ENCODE results near the gene SDR9C7. TPM values are rescaled to one million over a fixed set of nuclear protein-coding genes. Genes with fewer than 3 reads are reported as not detected.

SDR9C7 gene
- total and polyA plus RNA-seq, 2 donors (not counting 1 experiment from before 2014, with no cell fraction given) = not detected

DNA sequence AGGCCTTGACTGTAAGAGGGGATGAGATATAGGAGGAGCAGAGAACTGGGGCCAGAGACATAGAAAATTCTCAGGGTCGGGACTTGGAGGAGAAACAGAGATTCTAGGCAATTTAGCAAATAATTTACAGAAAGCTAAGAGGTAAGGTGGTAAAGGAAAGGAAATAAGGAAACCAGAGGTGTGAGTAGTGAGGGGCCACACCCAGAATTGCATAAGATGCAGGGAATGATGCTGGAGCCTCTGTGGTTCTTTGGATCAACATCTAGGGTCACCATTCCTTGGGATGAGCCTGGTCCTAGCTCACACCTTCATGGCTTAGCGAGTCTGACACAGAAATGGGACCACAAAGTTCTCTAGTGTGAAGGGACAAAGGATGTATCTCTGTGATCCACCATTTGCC is 949 bp upstream of the SDR9C7 start:
- no peak overlapping the region for H3K27ac ChIP-seq (ENCODE audit: insufficient read depth, low read length)
- H4K20me1 ChIP-seq (ENCODE audit: control insufficient read depth, extremely low read depth, insufficient read depth, low read length) = no peaks in the 10 kb centered on the region
- no peak overlapping the region for H3K4me2 ChIP-seq (ENCODE audit: extremely low read depth, insufficient read depth, low read length)
- no peak for TF ChIP-seq EZH2 (IDR thresholded peaks at IDR 0.05; ENCODE audit: low read length, missing control alignments)
- TF ChIP-seq, protein P1, sequence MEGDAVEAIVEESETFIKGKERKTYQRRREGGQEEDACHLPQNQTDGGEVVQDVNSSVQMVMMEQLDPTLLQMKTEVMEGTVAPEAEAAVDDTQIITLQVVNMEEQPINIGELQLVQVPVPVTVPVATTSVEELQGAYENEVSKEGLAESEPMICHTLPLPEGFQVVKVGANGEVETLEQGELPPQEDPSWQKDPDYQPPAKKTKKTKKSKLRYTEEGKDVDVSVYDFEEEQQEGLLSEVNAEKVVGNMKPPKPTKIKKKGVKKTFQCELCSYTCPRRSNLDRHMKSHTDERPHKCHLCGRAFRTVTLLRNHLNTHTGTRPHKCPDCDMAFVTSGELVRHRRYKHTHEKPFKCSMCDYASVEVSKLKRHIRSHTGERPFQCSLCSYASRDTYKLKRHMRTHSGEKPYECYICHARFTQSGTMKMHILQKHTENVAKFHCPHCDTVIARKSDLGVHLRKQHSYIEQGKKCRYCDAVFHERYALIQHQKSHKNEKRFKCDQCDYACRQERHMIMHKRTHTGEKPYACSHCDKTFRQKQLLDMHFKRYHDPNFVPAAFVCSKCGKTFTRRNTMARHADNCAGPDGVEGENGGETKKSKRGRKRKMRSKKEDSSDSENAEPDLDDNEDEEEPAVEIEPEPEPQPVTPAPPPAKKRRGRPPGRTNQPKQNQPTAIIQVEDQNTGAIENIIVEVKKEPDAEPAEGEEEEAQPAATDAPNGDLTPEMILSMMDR (conservative IDR thresholded peaks at IDR 0.05 in 1 of 2, IDR thresholded peaks at IDR 0.05 in 1 of 2; ENCODE audit: low read depth in 1 of 2, low read length in 2 of 2) = no peak
- H3K27me3 ChIP-seq (ENCODE audit: control insufficient read depth, insufficient read depth, low read length) = peaks cover 4% of the 10 kb centered on the region
- H2AFZ ChIP-seq (ENCODE audit: low read length) = no peak overlapping the region
- no peak overlapping the region for H3K9ac ChIP-seq (ENCODE audit: insufficient read depth, low read length)
- no peaks in the 10 kb centered on the region for H3K79me2 ChIP-seq (ENCODE audit: control insufficient read depth, insufficient read depth, low read length)
- no peak overlapping the region for H3K4me3 ChIP-seq (replicated peaks in 1 of 4; ENCODE audit: control extremely low read depth in 1 of 4, insufficient read depth in 1 of 4, low read depth in 3 of 4, low read length in 4 of 4)
- no peaks in the 10 kb centered on the region for H3K4me1 ChIP-seq (ENCODE audit: control insufficient read depth, extremely low read depth, insufficient read depth, low read length)
- no peak for DNase-seq (ENCODE audit: low read depth in 2 of 2)
- no peaks in the 10 kb centered on the region for H3K36me3 ChIP-seq (ENCODE audit: control insufficient read depth, insufficient read depth, low read length)
- no peaks in the 10 kb centered on the region for H3K9me3 ChIP-seq (ENCODE audit: control insufficient read depth, insufficient read depth, low read depth, low read length)

- Histone ChIP-seq H3K79me2 (ENCODE audit: control insufficient read depth, insufficient read depth, low read length) (no peaks in the 10 kb centered on the region), H3K9me3 (ENCODE audit: control insufficient read depth, insufficient read depth, low read depth, low read length) (no peaks in the 10 kb centered on the region), H3K4me2 (ENCODE audit: extremely low read depth, insufficient read depth, low read length) (no peak overlapping the region), H3K36me3 (ENCODE audit: control insufficient read depth, insufficient read depth, low read length) (no peaks in the 10 kb centered on the region), H3K27me3 (ENCODE audit: control insufficient read depth, insufficient read depth, low read length) (peaks cover 4% of the 10 kb centered on the region), H3K4me1 (ENCODE audit: control insufficient read depth, extremely low read depth, insufficient read depth, low read length) (no peaks in the 10 kb centered on the region), H3K9ac (ENCODE audit: insufficient read depth, low read length) (no peak overlapping the region), H3K4me3 (replicated peaks in 1 of 4; ENCODE audit: control extremely low read depth in 1 of 4, insufficient read depth in 1 of 4, low read depth in 3 of 4, low read length in 4 of 4) (no peak overlapping the region), H4K20me1 (ENCODE audit: control insufficient read depth, extremely low read depth, insufficient read depth, low read length) (no peaks in the 10 kb centered on the region), H3K27ac (ENCODE audit: insufficient read depth, low read length) (no peak overlapping the region), H2AFZ (ENCODE audit: low read length) (no peak overlapping the region)
- no peak for DNase-seq (ENCODE audit: low read depth in 2 of 2)
- TF ChIP-seq, protein P1 (conservative IDR thresholded peaks at IDR 0.05 in 1 of 2, IDR thresholded peaks at IDR 0.05 in 1 of 2; ENCODE audit: low read depth in 1 of 2, low read length in 2 of 2) = no peak
- no peak for TF ChIP-seq EZH2 (IDR thresholded peaks at IDR 0.05; ENCODE audit: low read length, missing control alignments)
Measured at GRCh38 chr12:56932867-56933266, 1.3 kb downstream of the SDR9C7 start.

GRCh38 chr12:56932146-56932545 is 2.1 kb downstream of the SDR9C7 start:
- Histone ChIP-seq H3K27ac (ENCODE audit: insufficient read depth, low read length) (no peak overlapping the region), H3K9ac (ENCODE audit: insufficient read depth, low read length) (no peak overlapping the region), H2AFZ (ENCODE audit: low read length) (no peak overlapping the region), H3K27me3 (ENCODE audit: control insufficient read depth, insufficient read depth, low read length) (peaks cover 3% of the 10 kb centered on the region), H3K4me3 (replicated peaks in 1 of 4; ENCODE audit: control extremely low read depth in 1 of 4, insufficient read depth in 1 of 4, low read depth in 3 of 4, low read length in 4 of 4) (no peak overlapping the region), H3K9me3 (ENCODE audit: control insufficient read depth, insufficient read depth, low read depth, low read length) (no peaks in the 10 kb centered on the region), H4K20me1 (ENCODE audit: control insufficient read depth, extremely low read depth, insufficient read depth, low read length) (no peaks in the 10 kb centered on the region), H3K4me1 (ENCODE audit: control insufficient read depth, extremely low read depth, insufficient read depth, low read length) (no peaks in the 10 kb centered on the region), H3K36me3 (ENCODE audit: control insufficient read depth, insufficient read depth, low read length) (no peaks in the 10 kb centered on the region), H3K79me2 (ENCODE audit: control insufficient read depth, insufficient read depth, low read length) (no peaks in the 10 kb centered on the region), H3K4me2 (ENCODE audit: extremely low read depth, insufficient read depth, low read length) (no peak overlapping the region)
- no peak for TF ChIP-seq EZH2 (IDR thresholded peaks at IDR 0.05; ENCODE audit: low read length, missing control alignments)
- TF ChIP-seq, protein P1 (conservative IDR thresholded peaks at IDR 0.05 in 1 of 2, IDR thresholded peaks at IDR 0.05 in 1 of 2; ENCODE audit: low read depth in 1 of 2, low read length in 2 of 2) = no peak
- DNase-seq (ENCODE audit: low read depth in 2 of 2) = no peak
